HepG2 (cell line): Measurements from ENCODE around the gene KCNK10. TPM values are rescaled to one million over a fixed set of nuclear protein-coding genes. Genes with fewer than 3 reads are reported as not detected.

Experiments used
- ATAC-seq: fragments of 200-7000 bp; cut with Tn5 transposase; 3 replicates; pipeline ENCODE4 v1.9.1; 2020; ENCODE audit warnings: mild to moderate bottlenecking, moderate library complexity
- BruUV-seq: library from RNA; stranded (reverse); fragments of 400-500 nt; replicated peaks from 2 replicates; lab custom pipeline; 2021; lab: Mats Ljungman, UMichigan
- CTCF ChIA-PET: fragments of 300-600 bp; formaldehyde crosslinking; extraction: SDS; loops from one replicate; lab custom pipeline; 2021; ENCODE audit warnings: low total read pairs, inconsistent platforms, low intra/inter-chr PET ratio; lab: Yijun Ruan, JAX
- POLR2A ChIA-PET: fragments of 350-600 bp; sonication (Branson Sonifier 250); formaldehyde crosslinking; loops from one replicate; lab custom pipeline; 2020; ENCODE audit warnings: antibody characterized with exemption, inconsistent platforms; lab: Yijun Ruan, JAX
- DNase-seq: peaks from one replicate; pipeline ENCODE4 v3.0.0-alpha.2; 2015; ENCODE audit warnings: low spot score
- FAIRE-seq: peaks from 3 replicates; lab custom pipeline; 2011; peaks lifted over from hg19 to GRCh38; lab: Jason Lieb, UNC
- H2AFZ ChIP-seq: one replicate; pipeline ENCODE4 v1.6.1; 2011; ENCODE audit warnings: low read length, inconsistent platforms
- H3K27ac ChIP-seq: fragments of 300-600 bp; 3 replicates; pipeline ENCODE4 v1.8.0; 2011; ENCODE audit warnings: mixed run types, mild to moderate bottlenecking, mixed read lengths, low read length, inconsistent platforms; ENCODE audit not compliant: insufficient read depth; ENCODE audit errors: extremely low read length
- H3K27me3 ChIP-seq, 2 experiments: fragments of 200-600 bp in 1 of 2; 2 replicates in 1 of 2; 3 replicates in 1 of 2; pipeline versions ENCODE4 v1.6.0 to v1.8.0; 2011; ENCODE audit warnings: low read length in 2 of 2, mild to moderate bottlenecking in 2 of 2, moderate library complexity in 2 of 2, inconsistent platforms in 1 of 2; ENCODE audit not compliant: insufficient read depth in 2 of 2, control insufficient read depth in 1 of 2
- H3K36me3 ChIP-seq, 2 experiments: fragments of 200-600 bp in 1 of 2; replicated peaks in 1 of 2; 2 replicates in 1 of 2; 3 replicates in 1 of 2; pipeline versions ENCODE4 v1.5.1 to v1.8.0; 2011; ENCODE audit warnings: low read length in 2 of 2, inconsistent platforms in 1 of 2; ENCODE audit not compliant: insufficient read depth in 2 of 2, control insufficient read depth in 1 of 2
- H3K4me1 ChIP-seq: 2 replicates; pipeline ENCODE4 v1.5.1; 2012; ENCODE audit warnings: low read length, inconsistent platforms; ENCODE audit not compliant: insufficient read depth
- H3K4me2 ChIP-seq: 2 replicates; pipeline ENCODE4 v1.6.0; 2011; ENCODE audit warnings: low read depth, low read length, inconsistent platforms
- H3K4me3 ChIP-seq, 3 experiments: fragments of 200-600 bp in 1 of 3; sonication (generic), shearing (Covaris generic) in 1 of 3; replicated peaks in 1 of 3; 2 replicates each; pipeline ENCODE4 v1.5.1; 2011 to 2016; ENCODE audit warnings: low read length in 3 of 3, inconsistent platforms in 2 of 3, low read depth in 2 of 3, mild to moderate bottlenecking in 2 of 3, control low read depth in 1 of 3, mixed read lengths in 1 of 3; ENCODE audit not compliant: insufficient read depth in 1 of 3
- H3K79me2 ChIP-seq: one replicate; pipeline ENCODE4 v1.6.1; 2011; ENCODE audit warnings: low read length, inconsistent platforms; ENCODE audit not compliant: insufficient read depth
- H3K9ac ChIP-seq: 2 replicates; pipeline ENCODE4 v1.6.0; 2011; ENCODE audit warnings: mild to moderate bottlenecking, low read depth, low read length, inconsistent platforms; ENCODE audit not compliant: insufficient read depth
- H3K9me3 ChIP-seq: 2 replicates; pipeline ENCODE4 v1.5.1; 2012; ENCODE audit warnings: mild to moderate bottlenecking, low read length
- H4K20me1 ChIP-seq: 2 replicates; pipeline ENCODE4 v1.6.0; 2011; ENCODE audit warnings: inconsistent platforms, mild to moderate bottlenecking, low read length, moderate library complexity; ENCODE audit not compliant: insufficient read depth
- KIAA2018 ChIP-seq: sonication (generic); formaldehyde crosslinking; IDR thresholded peaks from 2 replicates; pipeline ENCODE4 v1.5.0; 2020; ENCODE audit warnings: mild to moderate bottlenecking, missing genetic modification reagents, borderline replicate concordance
- NFE2L2 ChIP-seq: fragments of 150-350 bp; IDR thresholded peaks from 2 replicates; pipeline ENCODE4 v1.6.1; 2014; ENCODE audit warnings: low read length
- NR2F6 ChIP-seq, 2 experiments: IDR thresholded peaks; 2 replicates each; pipeline ENCODE4 v1.6.1; 2016; ENCODE audit warnings: antibody characterized with exemption in 1 of 2, mild to moderate bottlenecking in 1 of 2
- PBX2 ChIP-seq: IDR thresholded peaks from 2 replicates; pipeline ENCODE4 v1.6.1; 2016; ENCODE audit warnings: control low read depth
- RXRB ChIP-seq: IDR thresholded peaks from 2 replicates; pipeline ENCODE4 v1.6.1; 2016; ENCODE audit warnings: borderline replicate concordance, missing genetic modification reagents, missing compliant biosample characterization
- ZNF224 ChIP-seq: sonication (generic); formaldehyde crosslinking; IDR thresholded peaks from 2 replicates; pipeline ENCODE4 v1.5.0; 2020; ENCODE audit warnings: mild to moderate bottlenecking, missing genetic modification reagents
- ZNF549 ChIP-seq: sonication (generic); formaldehyde crosslinking; IDR thresholded peaks from 2 replicates; pipeline ENCODE4 v1.5.0; 2020; ENCODE audit warnings: missing genetic modification reagents
- in situ Hi-C: cut with HindIII; loops from 2 replicates; pipeline ENCODE4 v1.10.0; 2017; ENCODE audit warnings: low pct_unique_long_range_greater_than_20kb; ENCODE audit not compliant: extremely low pct_ligation_motif_present
- intact Hi-C: fragments of 100-400 bp; cut with micrococcal nuclease; formaldehyde crosslinking; loops from one replicate; pipeline ENCODE4 v1.10.0; 2022; ENCODE audit not compliant: unreplicated experiment
- polyA plus RNA-seq, 8 experiments: library from polyadenylated mRNA; depleted of rRNA in 3 of 8; stranded (reverse) in 7 of 8; unstranded in 1 of 8; fragments of >200 nt; fragmentation: Illumina TruSeq in 4 of 8; extraction: Trizol in 4 of 8; gene quantifications; 2 replicates each; pipeline versions ENCODE4 v1.2.1 to v1.2.3, GENCODE V29; 2011 to 2016; ENCODE audit warnings: low read depth in 4 of 8, missing spikeins in 1 of 8, mixed read lengths in 1 of 8; ENCODE audit not compliant: insufficient read depth in 1 of 8
- total RNA-seq, 5 experiments: library from RNA; depleted of rRNA; stranded (reverse); fragments of >200 nt; fragmentation: Illumina TruSeq; extraction: Trizol; gene quantifications; 2 replicates each; pipeline ENCODE4 v1.2.3, GENCODE V29; 2016; ENCODE audit warnings: low read depth in 1 of 5

Gene KCNK10
- total and polyA plus RNA-seq, 2 of the 13 experiments (the other 11 are each of a cell fraction or from before 2014, with no cell fraction given): not detected

GRCh38 chr14:88318406-88318805 is 4.7 kb downstream of the KCNK10 start (continued):
- TF ChIP-seq KIAA2018: no peak
- TF ChIP-seq NR2F6 (IDR thresholded peaks at IDR 0.05): no peak
- no peak for TF ChIP-seq NR2F6 (CRISPR knock-in tag; IDR thresholded peaks at IDR 0.05)
- no peak for TF ChIP-seq NFE2L2

GRCh38 chr14:88316521-88316920 is 6.5 kb downstream of the KCNK10 start:
- H3K79me2 ChIP-seq: no peaks in the 10 kb centered on the region
- H3K9ac ChIP-seq: no peak overlapping the region
- peaks cover 0 to 16% of the 10 kb centered on the region in 2 experiments; a peak in 2 of 5 replicates for H3K27me3 ChIP-seq
- BruUV-seq: no TSS peak
- intact Hi-C loops (no loop called here), in situ Hi-C loops (no loop called here)
- no peak for DNase-seq
- no peak for ATAC-seq
- H3K9me3 ChIP-seq: no peaks in the 10 kb centered on the region
- TF ChIP-seq RXRB (CRISPR knock-in tag): no peak
- no peak for TF ChIP-seq ZNF549 (CRISPR knock-in tag)
- no peak for TF ChIP-seq ZNF224 (CRISPR knock-in tag)
- TF ChIP-seq PBX2 (CRISPR knock-in tag): no peak
- no peak overlapping the region for H3K4me2 ChIP-seq
- POLR2A ChIA-PET: no interaction called here
- CTCF ChIA-PET: no interaction called here
- no peaks in the 10 kb centered on the region for H4K20me1 ChIP-seq
- no peak overlapping the region for H2AFZ ChIP-seq
- no peak for FAIRE-seq
- no peak overlapping the region for H3K27ac ChIP-seq
- H3K36me3 ChIP-seq: no peaks in the 10 kb centered on the region
- no peaks in the 10 kb centered on the region for H3K4me1 ChIP-seq
- H3K4me3 ChIP-seq: no peak overlapping the region
